Mesothelial cell of epicardium (in vitro differentiated cells): ENCODE measurements around the gene SPI1. TPM values are rescaled to one million over a fixed set of nuclear protein-coding genes. Genes with fewer than 3 reads are reported as not detected.
"Not testable (repeated sequence)": the region's sequence is repeated elsewhere in the genome, so short reads cannot be mapped to it uniquely, and the experiment has no call there.

Experiments
- DNase-seq, 2 experiments: peaks; one replicate each; pipeline ENCODE4 v3.0.0; 2021; ENCODE audit warnings: low spot score in 2 of 2; ENCODE audit not compliant: unreplicated experiment in 2 of 2
- H3K27ac Mint-ChIP-seq: 2 replicates; pipeline ENCODE4 v1.8.0; 2021; ENCODE audit warnings: mixed read lengths
- H3K27me3 Mint-ChIP-seq: 2 replicates; pipeline ENCODE4 v1.8.0; 2021; ENCODE audit warnings: low read depth, mixed read lengths
- H3K36me3 Mint-ChIP-seq: 2 replicates; pipeline ENCODE4 v1.8.0; 2021; ENCODE audit warnings: mixed read lengths
- H3K4me1 Mint-ChIP-seq: 2 replicates; pipeline ENCODE4 v1.8.0; 2021; ENCODE audit warnings: mixed read lengths
- H3K4me3 Mint-ChIP-seq: 2 replicates; pipeline ENCODE4 v1.8.0; 2021; ENCODE audit warnings: mild to moderate bottlenecking, moderate library complexity, mixed read lengths
- H3K9me3 Mint-ChIP-seq: 2 replicates; pipeline ENCODE4 v1.8.0; 2021; ENCODE audit warnings: mixed read lengths
- total RNA-seq: library from RNA; stranded (reverse); gene quantifications from 3 replicates; pipeline ENCODE4 v1.2.1, GENCODE V29; 2021
- TF ChIP-seq, protein P1 (sequence below): fragments of 200-600 bp; sonication (generic); IDR thresholded peaks from one replicate; pipeline ENCODE4 v1.5.0; 2021; ENCODE audit warnings: antibody characterized with exemption; ENCODE audit not compliant: unreplicated experiment

SPI1 gene
- total RNA-seq, 1 donor from 2014 or later: not detected

DNA sequence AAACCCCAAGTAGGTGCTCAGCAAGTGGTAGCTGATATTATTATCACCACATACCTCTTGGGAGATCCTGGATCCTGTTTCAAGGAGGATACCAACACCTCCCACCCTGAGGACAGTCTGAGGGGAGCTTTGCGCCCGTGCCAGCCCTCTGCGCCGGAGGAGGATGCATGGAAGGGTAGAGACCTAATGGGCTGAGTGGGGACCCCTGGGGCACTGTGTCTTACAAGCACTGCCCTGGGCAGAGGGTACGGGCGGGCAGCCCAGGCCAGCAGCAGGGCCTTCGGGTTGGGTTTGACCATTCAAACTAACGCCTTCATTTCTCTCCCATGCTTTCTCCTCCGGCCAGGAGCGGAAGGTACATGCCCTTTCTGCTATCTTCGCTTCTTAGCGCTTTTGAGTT lies 52.1 kb downstream of the SPI1 start:
- Mint-ChIP-seq H3K27ac (no peak overlapping the region), H3K9me3 (no peaks in the 10 kb centered on the region), H3K27me3 (no peaks in the 10 kb centered on the region), H3K4me3 (no peak overlapping the region), H3K36me3 (peaks cover 29% of the 10 kb centered on the region), H3K4me1 (no peaks in the 10 kb centered on the region)
- TF ChIP-seq, protein P1, sequence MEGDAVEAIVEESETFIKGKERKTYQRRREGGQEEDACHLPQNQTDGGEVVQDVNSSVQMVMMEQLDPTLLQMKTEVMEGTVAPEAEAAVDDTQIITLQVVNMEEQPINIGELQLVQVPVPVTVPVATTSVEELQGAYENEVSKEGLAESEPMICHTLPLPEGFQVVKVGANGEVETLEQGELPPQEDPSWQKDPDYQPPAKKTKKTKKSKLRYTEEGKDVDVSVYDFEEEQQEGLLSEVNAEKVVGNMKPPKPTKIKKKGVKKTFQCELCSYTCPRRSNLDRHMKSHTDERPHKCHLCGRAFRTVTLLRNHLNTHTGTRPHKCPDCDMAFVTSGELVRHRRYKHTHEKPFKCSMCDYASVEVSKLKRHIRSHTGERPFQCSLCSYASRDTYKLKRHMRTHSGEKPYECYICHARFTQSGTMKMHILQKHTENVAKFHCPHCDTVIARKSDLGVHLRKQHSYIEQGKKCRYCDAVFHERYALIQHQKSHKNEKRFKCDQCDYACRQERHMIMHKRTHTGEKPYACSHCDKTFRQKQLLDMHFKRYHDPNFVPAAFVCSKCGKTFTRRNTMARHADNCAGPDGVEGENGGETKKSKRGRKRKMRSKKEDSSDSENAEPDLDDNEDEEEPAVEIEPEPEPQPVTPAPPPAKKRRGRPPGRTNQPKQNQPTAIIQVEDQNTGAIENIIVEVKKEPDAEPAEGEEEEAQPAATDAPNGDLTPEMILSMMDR: no peak
- DNase-seq: no peak

DNA sequence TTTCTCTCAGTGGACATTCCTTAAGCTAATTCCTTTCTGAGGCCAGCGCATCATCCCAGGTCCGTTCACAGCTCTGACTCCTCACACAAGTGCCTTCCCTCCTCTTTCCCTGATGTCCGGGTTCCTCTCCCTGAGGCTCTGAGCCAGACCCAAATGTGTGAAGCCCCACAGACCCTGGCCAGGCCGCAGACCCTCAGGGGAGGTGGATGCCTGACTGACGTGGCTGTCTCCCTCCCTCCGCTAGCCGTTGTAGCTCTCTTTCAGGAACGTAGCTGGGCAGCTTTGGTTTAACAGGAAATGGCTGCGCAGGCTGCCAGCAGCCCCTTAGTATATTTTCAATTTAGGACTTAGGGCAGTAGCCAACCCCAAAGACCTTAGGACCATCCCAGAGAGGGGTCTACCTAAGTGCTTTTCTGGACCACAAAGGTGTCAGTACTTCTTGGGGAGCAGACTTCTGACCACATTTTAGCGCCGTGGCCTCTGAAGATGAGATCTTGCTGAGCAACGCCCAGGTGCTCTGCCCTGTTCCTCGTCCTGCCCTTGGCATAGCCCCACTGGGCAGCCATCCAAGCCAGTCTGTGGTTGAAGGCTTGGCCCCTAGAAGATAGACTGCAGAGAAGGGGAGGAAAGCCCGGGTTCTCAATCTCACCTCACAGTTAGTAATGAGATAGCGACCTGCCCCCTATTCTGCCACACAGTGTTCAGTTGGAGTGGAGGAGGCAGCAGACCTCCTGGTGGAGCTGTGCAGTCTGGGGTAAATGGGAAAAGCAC lies 52.9 kb downstream of the SPI1 start:
- no peak for DNase-seq
- no peaks in the 10 kb centered on the region for H3K4me1 Mint-ChIP-seq
- H3K9me3 Mint-ChIP-seq: no peaks in the 10 kb centered on the region
- H3K4me3 Mint-ChIP-seq: no peak overlapping the region
- TF ChIP-seq, protein P1: no peak
- H3K27me3 Mint-ChIP-seq: no peaks in the 10 kb centered on the region
- peaks cover 27% of the 10 kb centered on the region for H3K36me3 Mint-ChIP-seq
- H3K27ac Mint-ChIP-seq: no peak overlapping the region

DNA sequence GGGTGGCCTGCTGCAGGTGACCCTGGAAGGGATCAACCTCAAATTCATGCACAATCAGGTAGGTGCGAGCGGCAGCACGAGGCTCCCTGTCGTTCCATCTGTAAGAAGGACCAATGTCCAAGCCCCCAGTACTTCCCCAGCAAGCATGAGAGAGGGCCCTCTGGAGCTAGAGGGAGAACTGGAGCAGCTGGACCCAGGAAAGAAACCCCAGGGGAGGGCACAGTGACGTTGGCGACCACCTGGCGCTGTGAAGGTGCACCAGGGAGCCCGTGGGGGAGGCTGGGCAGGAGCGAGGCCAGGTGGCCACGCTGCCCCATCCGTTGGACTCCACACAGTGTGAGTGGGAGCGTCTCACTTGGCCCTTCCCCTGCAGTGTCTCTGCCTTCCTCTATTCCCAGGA lies 53.8 kb downstream of the SPI1 start:
- H3K9me3 Mint-ChIP-seq: no peaks in the 10 kb centered on the region
- peaks cover 27% of the 10 kb centered on the region for H3K36me3 Mint-ChIP-seq

DNA sequence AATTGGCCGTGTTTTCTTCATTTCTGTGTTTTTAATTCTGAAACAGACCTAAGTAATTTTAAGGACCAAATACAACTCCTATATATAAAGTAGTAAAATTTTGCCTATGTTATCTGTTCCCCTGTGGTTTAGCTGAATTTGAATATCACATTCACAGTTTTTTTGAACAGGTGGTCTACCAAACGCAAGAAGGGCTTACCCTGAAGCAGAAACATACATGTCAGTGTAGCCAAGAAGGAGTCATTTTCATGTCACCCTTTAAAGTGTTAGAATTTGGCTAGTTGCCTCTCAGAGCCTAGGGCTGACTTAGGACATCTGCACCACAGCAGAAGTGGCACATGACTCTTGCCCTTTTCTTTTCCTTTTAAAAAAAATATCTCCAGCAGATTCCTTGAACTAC lies 60.2 kb downstream of the SPI1 start:
- Mint-ChIP-seq H3K9me3 (no peaks in the 10 kb centered on the region), H3K27ac (no peak overlapping the region), H3K4me3 (no peak overlapping the region), H3K4me1 (no peaks in the 10 kb centered on the region), H3K27me3 (no peaks in the 10 kb centered on the region), H3K36me3 (peaks cover 23% of the 10 kb centered on the region)
- no peak for DNase-seq
- TF ChIP-seq, protein P1: no peak

More for the DNA sequence above, 53.8 kb downstream of the SPI1 start:
- TF ChIP-seq, protein P1: no peak
- Mint-ChIP-seq H3K27me3 (no peaks in the 10 kb centered on the region), H3K4me1 (no peaks in the 10 kb centered on the region), H3K27ac (no peak overlapping the region), H3K4me3 (no peak overlapping the region)
- no peak for DNase-seq

DNA sequence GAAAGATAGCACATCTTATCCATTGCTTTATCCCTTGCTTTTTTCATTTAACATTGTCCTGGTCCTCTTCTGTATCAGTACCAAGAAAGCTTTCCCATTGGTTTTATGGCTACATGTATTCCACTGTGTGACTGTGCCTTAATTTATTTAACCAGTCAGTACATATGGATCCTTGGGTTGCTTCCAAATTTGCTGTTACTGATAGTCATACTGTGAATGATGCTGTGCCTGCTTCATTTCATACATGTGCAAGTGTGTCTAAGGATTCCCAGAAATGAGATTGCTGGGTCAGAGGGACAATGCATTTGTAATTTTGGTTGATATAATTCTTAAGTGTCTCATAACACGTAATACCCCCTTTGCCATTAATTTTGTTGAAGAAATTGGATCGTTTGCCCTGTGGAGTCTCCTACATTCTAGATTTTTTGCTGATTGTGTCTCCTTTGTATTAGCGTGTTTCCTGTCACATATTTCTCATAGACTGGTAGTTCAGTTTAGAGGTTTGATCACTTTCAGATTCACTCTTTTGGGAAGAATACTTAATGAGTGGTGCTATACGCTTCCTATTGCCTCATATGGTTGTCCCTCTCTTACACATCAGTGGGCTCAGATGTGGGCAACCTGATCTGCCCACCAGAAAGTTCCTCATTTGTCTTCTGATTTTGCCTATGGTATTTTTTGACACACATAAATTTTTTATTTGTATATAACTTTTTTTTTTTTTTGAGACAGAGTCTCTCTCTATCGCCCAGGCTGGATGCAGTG lies 61.1 kb downstream of the SPI1 start:
- H3K4me1 Mint-ChIP-seq: no peaks in the 10 kb centered on the region
- H3K27ac Mint-ChIP-seq: no peak overlapping the region
- H3K9me3 Mint-ChIP-seq: no peaks in the 10 kb centered on the region
- no peak for DNase-seq
- H3K4me3 Mint-ChIP-seq: no peak overlapping the region
- peaks cover 23% of the 10 kb centered on the region for H3K36me3 Mint-ChIP-seq
- H3K27me3 Mint-ChIP-seq: no peaks in the 10 kb centered on the region
- TF ChIP-seq, protein P1: no peak

DNA sequence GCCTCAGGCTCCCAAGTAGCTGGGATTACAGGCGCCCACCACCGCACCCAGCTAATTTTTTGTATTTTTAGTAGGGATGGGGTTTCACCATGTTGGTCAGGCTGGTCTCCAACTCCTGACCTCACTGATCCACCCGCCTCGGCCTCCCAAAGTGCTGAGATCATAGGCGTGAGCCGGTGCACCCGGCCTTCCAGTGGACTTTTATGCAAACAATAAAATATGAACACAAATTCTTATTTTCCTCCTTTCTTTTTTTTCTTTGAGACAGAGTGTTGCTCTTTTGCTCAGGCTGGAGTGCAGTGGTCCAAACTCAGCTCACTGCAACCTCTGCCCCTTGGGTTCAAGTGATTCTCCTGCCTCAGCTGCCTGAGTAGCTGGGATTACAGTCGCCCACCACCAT lies 61.8 kb downstream of the SPI1 start:
- H3K4me1 Mint-ChIP-seq, H3K27ac Mint-ChIP-seq, H3K27me3 Mint-ChIP-seq, H3K9me3 Mint-ChIP-seq, H3K4me3 Mint-ChIP-seq, DNase-seq: not testable (repeated sequence)
- H3K36me3 Mint-ChIP-seq: peaks cover 20% of the 10 kb centered on the region
